IMR-90 (cell line): Measurements from ENCODE around the gene DPP6. TPM values are rescaled to one million over a fixed set of nuclear protein-coding genes. Genes with fewer than 3 reads are reported as not detected.

Experiments
- ATAC-seq: fragments of 200-7000 bp; cut with Tn5 transposase; 2 replicates; pipeline ENCODE4 v1.9.1; 2020; ENCODE audit warnings: low read depth, mild to moderate bottlenecking, moderate library complexity
- BruUV-seq: library from RNA; stranded (reverse); fragments of 400-500 nt; replicated peaks from 2 replicates; lab custom pipeline; 2021; lab: Mats Ljungman, UMichigan
- CTCF ChIA-PET: fragments of 300-600 bp; formaldehyde crosslinking; extraction: SDS; loops from one replicate; lab custom pipeline; 2021; ENCODE audit warnings: antibody characterized with exemption; lab: Yijun Ruan, JAX
- POLR2A ChIA-PET: fragments of 300-600 bp; sonication (Branson Sonifier 250); formaldehyde crosslinking; loops from one replicate; lab custom pipeline; 2022; ENCODE audit warnings: antibody characterized with exemption; ENCODE audit not compliant: unreplicated experiment; lab: Charles Lee
- DNase-seq: peaks from one replicate; pipeline ENCODE4 v3.0.0; 2013
- H2AFZ ChIP-seq: replicated peaks from 2 replicates; pipeline ENCODE3; 2013; ENCODE audit warnings: low read length, mild to moderate bottlenecking; ENCODE audit not compliant: poor library complexity
- H2AK5ac ChIP-seq: 2 replicates; pipeline ENCODE4 v1.6.1; 2013; ENCODE audit warnings: low read depth, low read length, inconsistent platforms
- H2AK9ac ChIP-seq: replicated peaks from 2 replicates; pipeline ENCODE3; 2013; ENCODE audit warnings: mild to moderate bottlenecking, low read depth, low read length, moderate library complexity; ENCODE audit not compliant: poor library complexity
- H2BK120ac ChIP-seq: 2 replicates; pipeline ENCODE4 v1.6.1; 2013; ENCODE audit warnings: low read depth, low read length, inconsistent platforms
- H2BK15ac ChIP-seq: 3 replicates; pipeline ENCODE4 v1.6.1; 2013; ENCODE audit warnings: low read depth, low read length, inconsistent platforms
- H2BK20ac ChIP-seq: 2 replicates; pipeline ENCODE4 v1.6.1; 2013; ENCODE audit warnings: low read depth, mild to moderate bottlenecking, inconsistent platforms, low read length, moderate library complexity
- H2BK5ac ChIP-seq: 2 replicates; pipeline ENCODE4 v1.6.1; 2013; ENCODE audit warnings: mild to moderate bottlenecking, low read depth, low read length, inconsistent platforms; ENCODE audit not compliant: poor library complexity, severe bottlenecking
- H3K14ac ChIP-seq: replicated peaks from 2 replicates; pipeline ENCODE4 v1.6.1; 2013; ENCODE audit warnings: low read depth, low read length, inconsistent platforms
- H3K18ac ChIP-seq: 2 replicates; pipeline ENCODE4 v1.6.1; 2013; ENCODE audit warnings: low read depth, low read length, control low read depth
- H3K23ac ChIP-seq: 2 replicates; pipeline ENCODE4 v1.6.1; 2013; ENCODE audit warnings: low read depth, low read length, inconsistent platforms
- H3K27ac ChIP-seq: 2 replicates; pipeline ENCODE4 v1.5.1; 2013; ENCODE audit warnings: mild to moderate bottlenecking, control low read depth, low read length; ENCODE audit not compliant: insufficient read depth
- H3K27me3 ChIP-seq: 2 replicates; pipeline ENCODE4 v1.6.1; 2013; ENCODE audit warnings: low read length; ENCODE audit not compliant: control insufficient read depth, insufficient read depth
- H3K36me3 ChIP-seq: 2 replicates; pipeline ENCODE4 v1.6.1; 2013; ENCODE audit warnings: low read length, mixed read lengths; ENCODE audit not compliant: control insufficient read depth, insufficient read depth
- H3K4ac ChIP-seq: 2 replicates; pipeline ENCODE4 v1.6.1; 2013; ENCODE audit warnings: low read depth, low read length, inconsistent platforms
- H3K4me1 ChIP-seq: 2 replicates; pipeline ENCODE4 v1.6.1; 2013; ENCODE audit warnings: low read length, mixed read lengths; ENCODE audit not compliant: control insufficient read depth, insufficient read depth
- H3K4me2 ChIP-seq: 2 replicates; pipeline ENCODE4 v1.6.1; 2013; ENCODE audit warnings: low read depth, mild to moderate bottlenecking, control low read depth, low read length, moderate library complexity
- H3K4me3 ChIP-seq: 2 replicates; pipeline ENCODE4 v1.5.1; 2013; ENCODE audit warnings: low read depth, mild to moderate bottlenecking, control low read depth, low read length, moderate library complexity; ENCODE audit not compliant: insufficient read depth
- H3K56ac ChIP-seq: 2 replicates; pipeline ENCODE4 v1.6.1; 2013; ENCODE audit warnings: low read length, inconsistent platforms; ENCODE audit not compliant: insufficient read depth; ENCODE audit errors: extremely low read depth
- H3K79me1 ChIP-seq, 2 experiments: 2 replicates each; pipeline ENCODE4 v1.6.1; 2013; ENCODE audit warnings: low read length in 2 of 2, inconsistent platforms in 1 of 2, low read depth in 1 of 2
- H3K9ac ChIP-seq: 2 replicates; pipeline ENCODE4 v1.6.1; 2013; ENCODE audit warnings: low read depth, low read length, control low read depth
- H3K9me1 ChIP-seq: 2 replicates; pipeline ENCODE4 v1.6.1; 2013; ENCODE audit warnings: low read length, inconsistent platforms; ENCODE audit not compliant: insufficient read depth
- H3K9me3 ChIP-seq: 2 replicates; pipeline ENCODE4 v1.6.1; 2013; ENCODE audit warnings: low read length; ENCODE audit not compliant: control insufficient read depth, insufficient read depth
- H4K20me1 ChIP-seq: 2 replicates; pipeline ENCODE4 v1.6.1; 2013; ENCODE audit warnings: low read length, inconsistent platforms; ENCODE audit not compliant: insufficient read depth
- H4K5ac ChIP-seq: 2 replicates; pipeline ENCODE4 v1.6.1; 2013; ENCODE audit warnings: mild to moderate bottlenecking, low read depth, low read length, control low read depth
- H4K8ac ChIP-seq, 2 experiments: 2 replicates each; pipeline ENCODE4 v1.6.1; 2013; ENCODE audit warnings: low read depth in 2 of 2, low read length in 2 of 2, control low read depth in 1 of 2, inconsistent platforms in 1 of 2
- H4K91ac ChIP-seq: 2 replicates; pipeline ENCODE4 v1.6.1; 2013; ENCODE audit warnings: low read depth, low read length, inconsistent platforms; ENCODE audit not compliant: insufficient read depth
- FOS ChIP-seq: fragments of 150-350 bp; IDR thresholded peaks from 2 replicates; pipeline ENCODE4 v1.6.1; 2016; ENCODE audit warnings: low read depth, low read length
- MAFK ChIP-seq: IDR thresholded peaks from 2 replicates; pipeline ENCODE4 v1.6.1; 2012; ENCODE audit warnings: low read depth, low read length, improper control_type of control experiment
- POLR2A ChIP-seq: IDR thresholded peaks from 2 replicates; pipeline ENCODE4 v1.6.1; 2012; ENCODE audit warnings: mild to moderate bottlenecking, low read depth, low read length
- RAD21 ChIP-seq: IDR thresholded peaks from 2 replicates; pipeline ENCODE4 v1.6.1; 2012; ENCODE audit warnings: low read length, improper control_type of control experiment
- SMC3 ChIP-seq: fragments of 150-350 bp; IDR thresholded peaks from 2 replicates; pipeline ENCODE4 v1.6.1; 2016; ENCODE audit warnings: low read depth, mild to moderate bottlenecking, antibody characterized with exemption, low read length, moderate library complexity
- WGBS, 2 experiments: methylation state at CpG; one replicate each; pipeline versions ENCODE4 v1.1.5 to v1.1.7; 2013; ENCODE audit warnings: missing lambda C conversion rate in 2 of 2; ENCODE audit not compliant: insufficient read length in 1 of 2; ENCODE audit errors: extremely low coverage in 2 of 2; 5-methylcytosine and 5-hydroxymethylcytosine counted together
- dilution Hi-C: fragments of 300-500 bp; cut with HindIII; formaldehyde crosslinking; loops from one replicate; pipeline ENCODE4 v1.14.3; 2018; ENCODE audit warnings: low sequenced_read_pairs; ENCODE audit not compliant: unreplicated experiment
- in situ Hi-C: fragments of 300-500 bp; cut with MboI; formaldehyde crosslinking; loops from 3 replicates; pipeline ENCODE4 v1.14.3; 2019; ENCODE audit warnings: low sequenced_read_pairs, inconsistent platforms, mixed read lengths
- intact Hi-C: fragments of 100-400 bp; cut with micrococcal nuclease; formaldehyde crosslinking; loops from 2 replicates; pipeline ENCODE4 v1.10.0; 2022
- polyA plus RNA-seq, 3 experiments: library from polyadenylated mRNA; depleted of rRNA; stranded (reverse); fragments of >200 nt; gene quantifications; 2 replicates each; pipeline ENCODE4 v1.2.3, GENCODE V29; 2012; ENCODE audit warnings: low replicate concordance in 1 of 3
- total RNA-seq: library from RNA; depleted of rRNA; stranded (reverse); fragments of >200 nt; gene quantifications from 2 replicates; pipeline ENCODE4 v1.2.3, GENCODE V29; 2012
- TF ChIP-seq, protein P1 (sequence below): fragments of 150-350 bp; IDR thresholded peaks from 2 replicates; pipeline ENCODE4 v1.6.1; 2016; ENCODE audit warnings: low read depth, mild to moderate bottlenecking, low read length, moderate library complexity, borderline replicate concordance
- TF ChIP-seq, protein P2 (sequence below): conservative IDR thresholded peaks from 2 replicates; pipeline ENCODE4 v1.5.1; 2012; ENCODE audit warnings: mild to moderate bottlenecking, low read depth, low read length, improper control_type of control experiment

Gene DPP6
- total and polyA plus RNA-seq, 2 of the 4 experiments (the other 2 are of a cell fraction): not detected

DNA sequence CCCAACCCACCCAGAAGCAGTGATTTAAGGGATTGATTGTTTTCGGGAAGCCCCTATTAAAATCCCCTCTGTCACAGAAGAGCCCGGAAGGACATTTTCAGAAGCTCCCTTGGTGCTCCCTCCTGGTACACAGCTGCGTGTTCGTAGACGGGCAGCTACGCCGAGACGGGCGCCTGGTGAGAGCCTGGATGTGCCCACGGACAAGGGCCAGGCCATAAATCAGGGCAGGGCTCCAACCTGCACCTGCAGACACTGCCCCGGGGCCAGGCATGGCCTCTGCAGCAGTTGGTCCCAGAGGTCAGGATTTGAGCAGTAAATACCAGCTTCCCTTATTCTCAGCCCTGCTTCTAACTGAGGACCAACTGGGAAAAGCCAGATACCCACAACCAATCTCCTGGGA lies 843.9 kb downstream of the DPP6 start:
- no peak overlapping the region for H4K8ac ChIP-seq
- CTCF ChIA-PET: no interaction called here
- H3K9me1 ChIP-seq: no peaks in the 10 kb centered on the region
- no TSS peak for BruUV-seq
- H3K4me1 ChIP-seq: no peaks in the 10 kb centered on the region
- no peak overlapping the region for H3K4me2 ChIP-seq
- H3K18ac ChIP-seq: no peak overlapping the region
- intact Hi-C loops: no loop called here
- H2AFZ ChIP-seq: no peak overlapping the region
- no peaks in the 10 kb centered on the region for H3K27me3 ChIP-seq
- no peak overlapping the region for H3K9ac ChIP-seq
- POLR2A ChIA-PET: no interaction called here
- H2AK9ac ChIP-seq: no peak overlapping the region
- no peak overlapping the region for H2BK15ac ChIP-seq
- H4K91ac ChIP-seq: no peak overlapping the region
- in situ Hi-C loops: no loop called here
- no peak overlapping the region for H2BK20ac ChIP-seq
- TF ChIP-seq, protein P1, sequence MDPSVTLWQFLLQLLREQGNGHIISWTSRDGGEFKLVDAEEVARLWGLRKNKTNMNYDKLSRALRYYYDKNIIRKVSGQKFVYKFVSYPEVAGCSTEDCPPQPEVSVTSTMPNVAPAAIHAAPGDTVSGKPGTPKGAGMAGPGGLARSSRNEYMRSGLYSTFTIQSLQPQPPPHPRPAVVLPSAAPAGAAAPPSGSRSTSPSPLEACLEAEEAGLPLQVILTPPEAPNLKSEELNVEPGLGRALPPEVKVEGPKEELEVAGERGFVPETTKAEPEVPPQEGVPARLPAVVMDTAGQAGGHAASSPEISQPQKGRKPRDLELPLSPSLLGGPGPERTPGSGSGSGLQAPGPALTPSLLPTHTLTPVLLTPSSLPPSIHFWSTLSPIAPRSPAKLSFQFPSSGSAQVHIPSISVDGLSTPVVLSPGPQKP: no peak
- TF ChIP-seq POLR2A: no peak
- TF ChIP-seq FOS: no peak
- TF ChIP-seq SMC3: no peak
- no peak for TF ChIP-seq MAFK
- no peak for TF ChIP-seq RAD21
- TF ChIP-seq, protein P2, sequence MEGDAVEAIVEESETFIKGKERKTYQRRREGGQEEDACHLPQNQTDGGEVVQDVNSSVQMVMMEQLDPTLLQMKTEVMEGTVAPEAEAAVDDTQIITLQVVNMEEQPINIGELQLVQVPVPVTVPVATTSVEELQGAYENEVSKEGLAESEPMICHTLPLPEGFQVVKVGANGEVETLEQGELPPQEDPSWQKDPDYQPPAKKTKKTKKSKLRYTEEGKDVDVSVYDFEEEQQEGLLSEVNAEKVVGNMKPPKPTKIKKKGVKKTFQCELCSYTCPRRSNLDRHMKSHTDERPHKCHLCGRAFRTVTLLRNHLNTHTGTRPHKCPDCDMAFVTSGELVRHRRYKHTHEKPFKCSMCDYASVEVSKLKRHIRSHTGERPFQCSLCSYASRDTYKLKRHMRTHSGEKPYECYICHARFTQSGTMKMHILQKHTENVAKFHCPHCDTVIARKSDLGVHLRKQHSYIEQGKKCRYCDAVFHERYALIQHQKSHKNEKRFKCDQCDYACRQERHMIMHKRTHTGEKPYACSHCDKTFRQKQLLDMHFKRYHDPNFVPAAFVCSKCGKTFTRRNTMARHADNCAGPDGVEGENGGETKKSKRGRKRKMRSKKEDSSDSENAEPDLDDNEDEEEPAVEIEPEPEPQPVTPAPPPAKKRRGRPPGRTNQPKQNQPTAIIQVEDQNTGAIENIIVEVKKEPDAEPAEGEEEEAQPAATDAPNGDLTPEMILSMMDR: no peak
- H3K36me3 ChIP-seq: no peaks in the 10 kb centered on the region
- H3K4ac ChIP-seq: no peak overlapping the region
- dilution Hi-C loops: no loop called here
- no peak overlapping the region for H4K5ac ChIP-seq
- no peak overlapping the region for H3K56ac ChIP-seq
- no peak overlapping the region for H2BK5ac ChIP-seq
- no peak overlapping the region for H2BK120ac ChIP-seq
- no peak for DNase-seq
- H3K9me3 ChIP-seq: peaks cover 30% of the 10 kb centered on the region
- no peak overlapping the region for H3K14ac ChIP-seq
- H2AK5ac ChIP-seq: no peak overlapping the region
- H3K79me1 ChIP-seq: no peaks in the 10 kb centered on the region
- no peak overlapping the region for H3K27ac ChIP-seq
- 79% methylated on average over 9 of the region's 11 CpGs; no CpG with 5 or more reads in 1 of the 2 experiments for WGBS, 2 experiments
- no peaks in the 10 kb centered on the region for H4K20me1 ChIP-seq
- no peak for ATAC-seq
- H3K4me3 ChIP-seq: no peak overlapping the region
- no peak overlapping the region for H3K23ac ChIP-seq
